Colonic mucosa (tissue), 4 donors: Measurements from ENCODE around the gene PPP1R9B. TPM values are rescaled to one million over a fixed set of nuclear protein-coding genes. Genes with fewer than 3 reads are reported as not detected.

ENCODE experiments used
- DNase-seq: peaks from one replicate; pipeline ENCODE4 v3.0.0-alpha.2; 2020
- H3K27ac ChIP-seq: fragments of 200-600 bp; one replicate; pipeline ENCODE4 v1.8.0; 2021
- H3K27me3 ChIP-seq: fragments of 200-600 bp; one replicate; pipeline ENCODE4 v1.8.0; 2021
- H3K36me3 ChIP-seq: fragments of 200-600 bp; one replicate; pipeline ENCODE4 v1.8.0; 2021
- H3K4me1 ChIP-seq: fragments of 200-600 bp; one replicate; pipeline ENCODE4 v1.8.0; 2021; ENCODE audit warnings: mild to moderate bottlenecking
- H3K4me3 ChIP-seq: fragments of 200-600 bp; one replicate; pipeline ENCODE4 v1.8.0; 2021
- H3K9ac ChIP-seq, 2 donors: one replicate each; pipeline ENCODE4 v1.7.0; 2013; ENCODE audit warnings: control low read depth in 2 of 2, low read depth in 2 of 2, low read length in 2 of 2
- H3K9me3 ChIP-seq: fragments of 200-600 bp; one replicate; pipeline ENCODE4 v1.8.0; 2021
- CTCF ChIP-seq: fragments of 200-600 bp; IDR thresholded peaks from one replicate; pipeline ENCODE4 v1.8.0; 2022; ENCODE audit warnings: antibody characterized with exemption, mild to moderate bottlenecking
- intact Hi-C: fragments of 100-400 bp; cut with DNase I; formaldehyde crosslinking; loops from one replicate; pipeline ENCODE4 v1.14.1; 2022
- total RNA-seq, 2 donors: library from RNA; stranded (reverse); fragmentation: NEBNext Ultra II Directional in 1 of 2; extraction: Animal tissue kit (Norgen Biotek cat#: 25700) in 1 of 2; gene quantifications; one replicate each; pipeline ENCODE4 v1.2.1, GENCODE V29; 2021
- donor health status: healthy.
- donor health status: DM: no; HTN: no; CAD: no.
- donor health status: DM: no; HTN: no; CAD: no.

PPP1R9B gene
- total RNA-seq, 2 donors from 2014 or later: 36.6 to 43.2 TPM

GRCh38 chr17:50134206-50135110 is 16.0 kb downstream of the PPP1R9B start:
- Histone ChIP-seq H3K27ac (no peak overlapping the region), H3K27me3 (peaks cover 7% of the 10 kb centered on the region), H3K4me1 (peaks cover under 1% of the 10 kb centered on the region), H3K9me3 (no peaks in the 10 kb centered on the region), H3K9ac (no peak overlapping the region), H3K4me3 (no peak overlapping the region), H3K36me3 (peaks cover 14% of the 10 kb centered on the region)
- intact Hi-C loops: no loop called here
- DNase-seq: no peak
- no peak for TF ChIP-seq CTCF

GRCh38 chr17:50133769-50134099 is 16.7 kb downstream of the PPP1R9B start:
- intact Hi-C loops: no loop called here
- H3K27me3 ChIP-seq: peaks cover 13% of the 10 kb centered on the region
- TF ChIP-seq CTCF: no peak
- H3K9me3 ChIP-seq: no peaks in the 10 kb centered on the region
- H3K36me3 ChIP-seq: peaks cover 8% of the 10 kb centered on the region
- H3K4me1 ChIP-seq: peaks cover 8% of the 10 kb centered on the region
- H3K4me3 ChIP-seq: no peak overlapping the region
- no peak overlapping the region for H3K9ac ChIP-seq
- DNase-seq: no peak
- no peak overlapping the region for H3K27ac ChIP-seq

DNA sequence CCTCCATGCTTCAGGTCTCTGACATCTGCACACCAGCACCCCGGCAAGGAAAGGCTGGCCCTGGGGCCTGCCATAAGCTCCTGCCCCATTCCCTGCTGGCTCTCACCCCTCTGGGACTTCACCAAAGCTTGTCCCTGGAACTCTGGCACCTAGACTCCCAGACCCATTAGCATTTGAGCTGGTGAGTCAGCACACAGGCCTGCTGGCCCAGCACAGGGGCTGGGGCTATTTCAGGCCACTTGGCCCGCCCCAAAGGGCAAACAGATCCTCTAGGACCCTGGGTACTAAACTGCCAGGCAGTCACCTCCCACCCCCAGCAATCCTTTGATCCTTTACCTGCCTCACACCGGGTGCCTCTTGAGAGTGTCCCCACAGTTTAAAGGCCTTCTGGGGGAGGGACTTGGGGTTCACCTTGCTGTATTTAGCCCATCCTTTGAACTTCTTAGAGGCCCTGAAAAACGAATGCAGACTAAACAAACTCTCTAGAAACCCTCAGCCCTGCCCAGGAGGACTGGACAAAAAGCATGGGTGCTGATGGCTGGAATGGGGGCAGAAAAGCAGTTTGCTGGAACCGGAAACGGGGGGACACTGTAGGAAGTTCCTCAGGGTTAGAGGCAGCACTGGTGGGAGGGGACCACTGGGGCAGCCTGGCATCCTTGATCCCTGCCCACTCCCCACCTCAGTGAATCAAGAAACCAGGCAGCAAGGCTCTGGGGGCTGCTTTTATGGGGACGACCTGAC is 17.3 kb downstream of the PPP1R9B start:
- no peak overlapping the region for H3K4me3 ChIP-seq
- H3K9me3 ChIP-seq: no peaks in the 10 kb centered on the region
- no peak for DNase-seq
- intact Hi-C loops: no loop called here
- peaks cover 16% of the 10 kb centered on the region for H3K27me3 ChIP-seq
- H3K36me3 ChIP-seq: peaks cover 6% of the 10 kb centered on the region
- no peak overlapping the region for H3K27ac ChIP-seq
- peaks cover 10% of the 10 kb centered on the region for H3K4me1 ChIP-seq
- TF ChIP-seq CTCF: no peak
- H3K9ac ChIP-seq: no peak overlapping the region

DNA sequence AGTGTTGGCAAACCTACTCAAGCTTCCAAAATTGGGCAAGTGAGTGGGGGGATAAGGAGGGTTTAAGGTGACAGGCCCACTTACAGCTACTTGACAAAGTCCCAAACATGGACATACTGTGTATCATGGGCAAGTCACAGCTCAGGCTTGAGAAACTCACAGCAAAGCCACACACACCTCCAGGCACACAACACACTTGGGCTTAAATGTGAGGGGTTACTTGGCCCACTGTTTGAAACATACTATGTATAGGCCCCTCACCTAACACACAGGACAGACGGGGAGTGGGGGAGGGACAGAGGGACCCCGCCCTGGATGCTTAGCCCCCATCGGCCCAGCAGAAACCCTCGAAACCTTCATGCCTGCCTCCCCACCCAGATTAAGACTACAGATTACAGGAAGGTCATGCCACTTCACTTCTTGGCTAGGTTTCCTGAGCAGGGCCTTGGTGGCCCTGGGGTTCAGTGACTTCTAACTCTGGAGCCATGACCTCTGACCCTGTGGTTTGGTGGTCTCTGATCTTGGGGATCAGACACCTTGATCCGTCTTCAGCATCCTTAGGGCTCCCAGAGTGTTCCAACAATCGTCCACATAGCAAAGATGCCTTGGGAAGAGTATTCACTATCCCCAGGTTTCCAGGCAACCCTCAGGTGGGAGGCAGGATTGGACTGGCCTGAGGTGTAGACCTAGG is 18.2 kb downstream of the PPP1R9B start:
- no peaks in the 10 kb centered on the region for H3K9me3 ChIP-seq
- DNase-seq: no peak
- peak overlapping the region in 1 of 2 donors; percentile 24 for H3K9ac ChIP-seq
- peaks cover 6% of the 10 kb centered on the region for H3K36me3 ChIP-seq
- no peak for TF ChIP-seq CTCF
- no peak overlapping the region for H3K4me3 ChIP-seq
- intact Hi-C loops: no loop called here
- peaks cover 16% of the 10 kb centered on the region for H3K27me3 ChIP-seq
- peaks cover 10% of the 10 kb centered on the region for H3K4me1 ChIP-seq
- H3K27ac ChIP-seq: no peak overlapping the region

- Histone ChIP-seq H3K27ac (no peak overlapping the region), H3K27me3 (peaks cover 16% of the 10 kb centered on the region), H3K9me3 (no peaks in the 10 kb centered on the region), H3K36me3 (no peaks in the 10 kb centered on the region), H3K9ac (no peak overlapping the region), H3K4me1 (peaks cover 10% of the 10 kb centered on the region), H3K4me3 (peak overlapping the region; percentile 33)
- no peak for DNase-seq
- no peak for TF ChIP-seq CTCF
- intact Hi-C loops: no loop called here
These were observed 19.7 kb downstream of the PPP1R9B start for GRCh38 chr17:50130559-50131305.
